HCT116 (cell line): Measurements from ENCODE around the gene METTL24.

Source experiments
- ATF3 ChIP-seq: IDR thresholded peaks from 2 replicates; pipeline ENCODE4 v1.6.1; 2012
- CEBPB ChIP-seq: IDR thresholded peaks from 2 replicates; pipeline ENCODE4 v1.6.1; 2012; ENCODE audit warnings: low read depth
- YY1 ChIP-seq: IDR thresholded peaks from 2 replicates; pipeline ENCODE4 v1.6.1; 2011; ENCODE audit warnings: low read length, low read depth, moderate library complexity, mild to moderate bottlenecking; ENCODE audit not compliant: insufficient replicate concordance; ENCODE audit errors: extremely low read depth
- ZFX ChIP-seq: fragments of 450-650 bp; IDR thresholded peaks from 2 replicates; pipeline ENCODE4 v1.6.1; 2017
- ZNF274 ChIP-seq: fragments of 200-500 bp; sonication (Bioruptor generic); IDR thresholded peaks from 2 replicates; pipeline ENCODE4 v1.6.1; 2014; ENCODE audit warnings: mild to moderate bottlenecking, low read depth, low read length, inconsistent platforms
- TF ChIP-seq, protein P1 (sequence below), 3 experiments: fragments of 200-600 bp in 1 of 3; sonication (generic) in 1 of 3; IDR thresholded peaks in 2 of 3; conservative IDR thresholded peaks in 1 of 3; 2 replicates each; pipeline ENCODE4 v1.5.1; 2012 to 2017; ENCODE audit warnings: low read depth in 2 of 3, low read length in 2 of 3, antibody characterized with exemption in 1 of 3, borderline replicate concordance in 1 of 3, control low read depth in 1 of 3, mild to moderate bottlenecking in 1 of 3, mixed read lengths in 1 of 3, mixed run types in 1 of 3, moderate library complexity in 1 of 3; ENCODE audit not compliant: insufficient read depth in 1 of 3

GRCh38 chr6:110325197-110325596 lies 33.0 kb downstream of the METTL24 start:
- TF ChIP-seq, protein P1, sequence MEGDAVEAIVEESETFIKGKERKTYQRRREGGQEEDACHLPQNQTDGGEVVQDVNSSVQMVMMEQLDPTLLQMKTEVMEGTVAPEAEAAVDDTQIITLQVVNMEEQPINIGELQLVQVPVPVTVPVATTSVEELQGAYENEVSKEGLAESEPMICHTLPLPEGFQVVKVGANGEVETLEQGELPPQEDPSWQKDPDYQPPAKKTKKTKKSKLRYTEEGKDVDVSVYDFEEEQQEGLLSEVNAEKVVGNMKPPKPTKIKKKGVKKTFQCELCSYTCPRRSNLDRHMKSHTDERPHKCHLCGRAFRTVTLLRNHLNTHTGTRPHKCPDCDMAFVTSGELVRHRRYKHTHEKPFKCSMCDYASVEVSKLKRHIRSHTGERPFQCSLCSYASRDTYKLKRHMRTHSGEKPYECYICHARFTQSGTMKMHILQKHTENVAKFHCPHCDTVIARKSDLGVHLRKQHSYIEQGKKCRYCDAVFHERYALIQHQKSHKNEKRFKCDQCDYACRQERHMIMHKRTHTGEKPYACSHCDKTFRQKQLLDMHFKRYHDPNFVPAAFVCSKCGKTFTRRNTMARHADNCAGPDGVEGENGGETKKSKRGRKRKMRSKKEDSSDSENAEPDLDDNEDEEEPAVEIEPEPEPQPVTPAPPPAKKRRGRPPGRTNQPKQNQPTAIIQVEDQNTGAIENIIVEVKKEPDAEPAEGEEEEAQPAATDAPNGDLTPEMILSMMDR (IDR thresholded peaks at IDR 0.05 in 2 of 3, conservative IDR thresholded peaks at IDR 0.05 in 1 of 3; ENCODE audit: borderline replicate concordance in 1 of 3, insufficient read depth in 1 of 3, low read depth in 2 of 3, low read length in 2 of 3) = no peak
- TF ChIP-seq YY1 (no peak), CEBPB (no peak), ZFX (no peak), ATF3 (no peak), ZNF274 (no peak)
